ENCODE data around the gene ZNF775.

The ZNF775 gene

DNA sequence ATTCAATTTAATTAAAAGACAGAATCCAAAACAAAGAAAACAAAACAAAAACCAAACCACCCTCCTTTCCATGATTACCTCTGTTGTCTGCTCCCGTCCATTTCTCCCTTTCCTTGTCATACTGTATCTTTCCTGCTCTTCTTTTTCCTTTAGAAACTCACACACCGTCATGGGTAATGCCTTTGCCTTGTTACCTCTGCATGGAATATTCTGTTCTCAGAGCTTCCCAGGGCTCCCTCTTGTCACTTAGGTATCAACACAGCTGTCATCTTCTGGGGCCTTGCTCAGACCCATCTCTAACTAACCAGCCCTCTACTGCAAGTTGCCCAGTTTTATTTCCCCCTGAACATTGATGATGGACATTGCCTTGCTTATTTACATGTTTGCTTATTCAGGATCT, 41.1 kb downstream of the ZNF775 start:
- Histone ChIP-seq H3K4me3 (replicated peaks; ENCODE audit: low read depth, low read length) (no peak overlapping the region), H3K27me3 (replicated peaks; ENCODE audit: control insufficient read depth, insufficient read depth, low read length) (no peaks in the 10 kb centered on the region), H3K36me3 (ENCODE audit: control insufficient read depth, insufficient read depth, low read length) (no peaks in the 10 kb centered on the region)
- DNase-seq (ENCODE audit: extremely low read depth, insufficient read length): no peak
- TF ChIP-seq, protein P1, sequence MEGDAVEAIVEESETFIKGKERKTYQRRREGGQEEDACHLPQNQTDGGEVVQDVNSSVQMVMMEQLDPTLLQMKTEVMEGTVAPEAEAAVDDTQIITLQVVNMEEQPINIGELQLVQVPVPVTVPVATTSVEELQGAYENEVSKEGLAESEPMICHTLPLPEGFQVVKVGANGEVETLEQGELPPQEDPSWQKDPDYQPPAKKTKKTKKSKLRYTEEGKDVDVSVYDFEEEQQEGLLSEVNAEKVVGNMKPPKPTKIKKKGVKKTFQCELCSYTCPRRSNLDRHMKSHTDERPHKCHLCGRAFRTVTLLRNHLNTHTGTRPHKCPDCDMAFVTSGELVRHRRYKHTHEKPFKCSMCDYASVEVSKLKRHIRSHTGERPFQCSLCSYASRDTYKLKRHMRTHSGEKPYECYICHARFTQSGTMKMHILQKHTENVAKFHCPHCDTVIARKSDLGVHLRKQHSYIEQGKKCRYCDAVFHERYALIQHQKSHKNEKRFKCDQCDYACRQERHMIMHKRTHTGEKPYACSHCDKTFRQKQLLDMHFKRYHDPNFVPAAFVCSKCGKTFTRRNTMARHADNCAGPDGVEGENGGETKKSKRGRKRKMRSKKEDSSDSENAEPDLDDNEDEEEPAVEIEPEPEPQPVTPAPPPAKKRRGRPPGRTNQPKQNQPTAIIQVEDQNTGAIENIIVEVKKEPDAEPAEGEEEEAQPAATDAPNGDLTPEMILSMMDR (IDR thresholded peaks at IDR 0.05; ENCODE audit: insufficient read depth, low read length, poor library complexity, severe bottlenecking): no peak

DNA sequence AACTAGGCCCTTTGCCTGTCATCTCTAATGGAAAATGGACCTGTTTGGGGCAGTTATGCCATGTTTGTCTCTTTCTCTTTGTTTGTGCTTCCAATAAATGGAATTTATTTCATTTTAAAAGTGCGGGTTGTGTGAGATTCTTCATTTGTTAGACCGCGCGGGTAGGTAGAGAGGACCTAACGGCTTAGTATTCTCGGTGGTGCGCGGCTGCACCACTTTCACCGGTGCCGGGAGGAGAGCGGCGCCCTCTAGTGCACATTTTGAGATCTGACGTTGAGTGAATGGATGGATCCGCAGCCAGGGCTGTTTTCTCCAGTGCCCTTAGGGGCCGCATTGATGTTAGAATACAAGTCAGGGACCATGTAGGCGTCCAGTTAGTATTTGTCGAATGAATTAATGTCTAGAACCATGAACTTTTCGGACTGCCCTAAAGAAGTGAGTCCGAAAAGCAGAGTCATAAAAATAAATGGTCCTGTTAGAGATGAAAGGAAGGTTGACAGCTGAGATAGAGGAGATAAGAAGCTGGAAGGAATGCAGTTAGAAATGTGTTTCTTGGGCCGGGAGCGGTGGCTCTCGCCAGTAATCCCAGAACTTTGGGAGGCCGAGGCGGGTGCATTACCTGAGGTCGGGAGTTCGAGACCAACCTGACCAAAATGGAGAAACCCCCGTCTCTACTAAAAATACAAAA, 42.0 kb downstream of the ZNF775 start:
- no peaks in the 10 kb centered on the region for H3K36me3 ChIP-seq (ENCODE audit: control insufficient read depth, insufficient read depth, low read length)
- TF ChIP-seq, protein P1 (IDR thresholded peaks at IDR 0.05; ENCODE audit: insufficient read depth, low read length, poor library complexity, severe bottlenecking): peak; percentile 83
- peak; percentile 66 for DNase-seq (ENCODE audit: extremely low read depth, insufficient read length)
- H3K4me3 ChIP-seq (replicated peaks; ENCODE audit: low read depth, low read length): no peak overlapping the region
- no peaks in the 10 kb centered on the region for H3K27me3 ChIP-seq (replicated peaks; ENCODE audit: control insufficient read depth, insufficient read depth, low read length)

DNA sequence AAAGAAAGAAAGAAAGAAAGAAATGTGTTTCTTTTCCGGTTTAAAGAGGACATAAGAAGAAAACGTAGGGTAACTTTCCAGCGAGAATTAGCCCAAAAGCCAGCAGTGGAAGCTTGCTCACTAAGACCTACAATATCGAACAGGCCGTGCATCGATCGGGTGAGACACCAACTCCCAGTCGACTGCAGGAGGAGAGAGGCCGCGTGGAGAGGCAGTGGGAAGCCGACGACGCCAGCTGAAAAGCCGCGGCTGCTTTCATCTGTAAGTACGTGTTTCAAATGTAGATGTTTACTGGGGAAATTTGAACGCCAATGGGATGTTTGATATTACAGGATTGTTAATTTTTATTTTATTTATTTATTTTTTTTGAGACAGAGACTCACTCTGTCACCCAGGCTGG, 42.7 kb downstream of the ZNF775 start:
- H3K27me3 ChIP-seq (replicated peaks; ENCODE audit: control insufficient read depth, insufficient read depth, low read length): no peaks in the 10 kb centered on the region
- TF ChIP-seq, protein P1 (IDR thresholded peaks at IDR 0.05; ENCODE audit: insufficient read depth, low read length, poor library complexity, severe bottlenecking): no peak
- DNase-seq (ENCODE audit: extremely low read depth, insufficient read length): no peak
- H3K36me3 ChIP-seq (ENCODE audit: control insufficient read depth, insufficient read depth, low read length): no peaks in the 10 kb centered on the region
- H3K4me3 ChIP-seq (replicated peaks; ENCODE audit: low read depth, low read length): no peak overlapping the region

DNA sequence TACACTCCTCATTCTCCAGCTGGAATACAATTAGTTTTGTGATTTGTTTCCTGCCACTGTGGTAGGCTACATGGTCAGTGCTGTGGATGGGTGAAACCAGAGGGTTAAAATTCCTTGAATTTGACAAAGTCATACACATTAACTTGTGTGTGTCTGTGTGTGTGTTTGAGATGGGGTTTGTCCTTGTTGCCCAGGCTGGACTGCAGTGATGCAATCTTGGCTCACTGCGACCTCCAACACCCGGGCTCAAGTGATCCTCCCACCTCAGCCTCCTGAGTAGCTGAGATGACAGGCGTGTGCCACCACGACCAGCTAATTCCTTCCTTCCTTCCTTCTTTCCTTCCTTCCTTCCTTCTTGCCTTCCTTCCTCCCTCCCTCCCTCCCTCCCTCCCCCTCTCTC, 46.5 kb downstream of the ZNF775 start:
- DNase-seq (ENCODE audit: extremely low read depth, insufficient read length): no peak
- TF ChIP-seq, protein P1 (IDR thresholded peaks at IDR 0.05; ENCODE audit: insufficient read depth, low read length, poor library complexity, severe bottlenecking): no peak
- H3K36me3 ChIP-seq (ENCODE audit: control insufficient read depth, insufficient read depth, low read length): no peaks in the 10 kb centered on the region
- H3K4me3 ChIP-seq (replicated peaks; ENCODE audit: low read depth, low read length): no peak overlapping the region
- H3K27me3 ChIP-seq (replicated peaks; ENCODE audit: control insufficient read depth, insufficient read depth, low read length): no peaks in the 10 kb centered on the region

DNA sequence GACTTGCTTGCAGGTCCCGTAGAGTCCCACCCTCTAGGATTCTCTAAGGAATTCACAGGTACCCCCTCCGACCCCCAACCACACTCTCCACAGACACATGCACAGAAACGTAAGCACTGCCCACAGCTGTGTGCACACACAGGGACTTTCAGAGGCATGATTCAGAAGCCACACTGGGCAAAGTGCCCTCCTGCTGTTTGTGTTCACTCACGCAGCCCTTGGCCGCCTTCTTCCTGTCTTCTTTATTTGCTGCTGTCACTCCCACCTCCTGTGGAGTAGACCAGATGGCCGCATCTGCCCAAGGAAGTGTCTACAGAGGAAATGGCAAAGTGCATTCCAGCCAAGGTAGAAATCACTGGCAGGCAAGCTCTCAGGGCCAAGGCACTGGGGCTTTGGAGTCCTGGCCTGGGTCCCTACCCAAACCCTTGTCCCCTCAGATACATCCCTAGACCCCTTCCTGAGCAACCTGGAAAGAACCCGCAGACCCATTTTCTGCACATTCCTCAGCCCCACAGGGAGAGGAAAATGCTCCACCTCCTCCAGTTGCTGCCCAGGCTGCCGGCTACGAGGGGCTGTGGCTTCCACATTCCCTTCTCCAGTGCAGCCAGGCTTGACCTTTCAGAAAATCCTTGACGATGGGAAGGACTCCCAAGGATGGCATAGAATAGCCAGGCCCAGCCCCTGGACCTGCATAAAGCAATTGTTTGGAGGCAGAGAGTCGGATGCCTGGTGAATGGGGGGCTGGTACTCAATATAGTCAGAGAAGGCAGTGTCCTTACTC, 49.7 kb downstream of the ZNF775 start:
- no peaks in the 10 kb centered on the region for H3K36me3 ChIP-seq (ENCODE audit: control insufficient read depth, insufficient read depth, low read length)
- TF ChIP-seq, protein P1 (IDR thresholded peaks at IDR 0.05; ENCODE audit: insufficient read depth, low read length, poor library complexity, severe bottlenecking): no peak
- peak; percentile 41 for DNase-seq (ENCODE audit: extremely low read depth, insufficient read length)
- no peaks in the 10 kb centered on the region for H3K27me3 ChIP-seq (replicated peaks; ENCODE audit: control insufficient read depth, insufficient read depth, low read length)
- H3K4me3 ChIP-seq (replicated peaks; ENCODE audit: low read depth, low read length): no peak overlapping the region

Data from GM06990 (cell line).